ENCODE data around the gene MST1. TPM values are rescaled to one million over a fixed set of nuclear protein-coding genes. Genes with fewer than 3 reads are reported as not detected.

The MST1 gene
- total and polyA plus RNA-seq, 2 donors: 7.0 to 90.3 TPM

DNA sequence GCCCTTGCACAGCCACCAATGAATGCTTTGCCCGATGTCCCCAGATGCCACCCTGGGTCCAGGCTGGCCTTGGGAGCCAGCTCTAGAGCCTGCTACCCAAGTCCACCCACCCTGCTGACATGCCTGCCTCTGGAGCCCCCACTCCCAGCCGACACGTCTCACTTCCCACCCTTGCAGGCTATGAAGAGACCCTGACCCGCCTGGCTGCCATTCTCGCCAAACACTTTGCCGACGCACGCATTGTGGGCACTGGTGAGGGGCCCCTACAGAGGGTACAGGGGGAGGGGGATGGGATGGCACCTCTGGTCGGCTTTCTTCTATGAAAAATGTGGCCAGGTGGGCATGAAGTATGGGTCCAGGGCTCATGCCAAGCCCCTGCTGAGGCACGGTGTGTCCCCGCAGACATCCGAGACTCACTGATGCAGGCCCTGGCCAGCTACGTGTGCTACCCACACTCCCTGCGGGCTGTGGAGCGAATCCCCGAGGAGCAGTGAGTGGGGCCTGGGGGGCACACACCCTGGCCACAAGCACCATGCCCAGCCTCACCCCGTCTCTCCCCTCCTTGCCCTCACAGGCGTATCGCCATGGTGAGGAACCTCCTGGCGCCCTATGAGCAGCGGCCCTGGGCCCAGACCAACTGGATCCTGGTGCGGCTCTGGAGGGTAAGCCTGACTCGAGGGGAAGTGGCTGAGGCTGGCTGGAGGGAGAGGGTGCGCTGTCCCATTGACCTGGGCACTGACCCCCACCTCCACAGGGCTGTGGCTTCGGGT, 24.2 kb upstream of the MST1 start:
- no peak for DNase-seq (ENCODE audit: low read depth in 6 of 9, low spot score in 9 of 9)
- H3K36me3 ChIP-seq (ENCODE audit: control insufficient read depth in 2 of 2, insufficient read depth in 2 of 2, low read length in 1 of 2): peaks cover 11 to 22% of the 10 kb centered on the region in 2 donors
- H3K4me3 ChIP-seq (ENCODE audit: low read length in 2 of 2): no peak overlapping the region
- H3K4me1 ChIP-seq (ENCODE audit: control insufficient read depth in 2 of 2, insufficient read depth in 2 of 2, low read length in 2 of 2): peaks cover 22 to 40% of the 10 kb centered on the region in 2 donors
- H3K27me3 ChIP-seq (ENCODE audit: control insufficient read depth in 2 of 2, insufficient read depth in 1 of 2, low read length in 1 of 2): peaks cover 0 to 4% of the 10 kb centered on the region in 2 donors
- H3K27ac ChIP-seq (ENCODE audit: low read depth in 1 of 2, low read length in 1 of 2): peak overlapping the region in 1 of 2 donors; percentile 71
- WGBS: 95% methylated on average over 25 of the region's 25 CpGs
- no peaks in the 10 kb centered on the region for H3K9me3 ChIP-seq (ENCODE audit: control insufficient read depth in 2 of 2, insufficient read depth in 1 of 2, low read length in 1 of 2)

DNA sequence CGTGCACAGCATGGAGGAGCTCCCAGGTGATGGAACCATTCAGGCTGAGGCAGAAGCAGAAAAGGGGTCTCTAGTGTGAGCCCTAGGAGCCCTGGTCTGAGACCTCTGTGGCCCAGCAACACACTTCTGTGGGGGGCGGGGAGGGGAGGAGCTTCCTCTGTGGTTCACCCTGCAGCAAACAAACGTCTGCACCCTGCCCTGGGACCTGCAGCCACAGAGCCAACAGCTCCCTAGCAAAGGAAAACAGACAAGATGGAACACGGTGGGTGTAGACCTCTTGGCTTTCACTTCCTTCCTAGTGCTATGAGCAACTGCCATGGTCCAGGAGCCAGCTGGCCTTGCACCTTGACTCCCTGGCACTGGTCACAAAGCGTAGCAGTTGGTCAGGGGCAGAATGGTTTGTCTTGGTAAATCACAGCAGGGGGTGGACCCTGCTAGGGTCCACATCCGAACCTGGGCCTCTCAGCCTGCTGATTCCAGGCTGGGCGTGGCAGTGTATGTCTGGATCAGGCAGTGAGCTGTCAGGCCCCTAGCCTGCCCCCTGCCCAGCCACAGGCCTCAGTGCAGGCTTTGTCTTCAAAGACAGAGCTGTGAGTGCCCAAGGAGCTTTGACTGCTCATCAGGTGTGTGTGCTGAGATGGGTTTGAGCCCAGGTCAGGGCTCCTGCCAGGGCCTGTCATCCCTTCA, 23.5 kb upstream of the MST1 start:
- Histone ChIP-seq H3K27me3 (ENCODE audit: control insufficient read depth in 2 of 2, insufficient read depth in 1 of 2, low read length in 1 of 2) (no peaks in the 10 kb centered on the region), H3K4me3 (ENCODE audit: low read length in 2 of 2) (no peak overlapping the region), H3K4me1 (ENCODE audit: control insufficient read depth in 2 of 2, insufficient read depth in 2 of 2, low read length in 2 of 2) (peaks cover 18 to 37% of the 10 kb centered on the region in 2 donors), H3K9me3 (ENCODE audit: control insufficient read depth in 2 of 2, insufficient read depth in 1 of 2, low read length in 1 of 2) (no peaks in the 10 kb centered on the region), H3K27ac (ENCODE audit: low read depth in 1 of 2, low read length in 1 of 2) (peak overlapping the region; percentile 3 to 71), H3K36me3 (ENCODE audit: control insufficient read depth in 2 of 2, insufficient read depth in 2 of 2, low read length in 1 of 2) (peaks cover 16 to 24% of the 10 kb centered on the region in 2 donors)
- peak in 3 of 9 donors; percentile 53 to 67 (median 67) for DNase-seq (ENCODE audit: low read depth in 6 of 9, low spot score in 9 of 9)
- 27% methylated on average over 7 of the region's 7 CpGs for WGBS

DNA sequence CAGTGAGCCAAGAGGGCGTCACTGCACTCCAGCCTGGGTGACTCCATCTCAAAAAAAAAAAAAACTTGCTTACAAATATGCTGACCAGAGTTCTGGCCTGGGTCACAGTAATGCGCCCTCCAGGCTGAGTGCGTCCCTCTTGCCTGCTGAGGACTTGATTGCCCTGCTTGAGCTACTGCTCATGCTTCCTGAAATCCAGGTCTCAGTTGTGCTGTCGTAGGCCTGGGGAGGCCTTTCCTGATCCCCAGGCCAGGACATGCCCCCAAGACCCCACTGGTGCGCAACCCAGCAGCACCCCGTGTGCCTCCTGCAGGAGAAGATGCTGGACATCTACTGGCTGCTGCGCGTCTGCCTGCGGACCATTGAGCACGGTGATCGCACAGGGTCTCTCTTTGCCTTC, 22.9 kb upstream of the MST1 start:
- 86% methylated on average over 11 of the region's 11 CpGs for WGBS
- DNase-seq (ENCODE audit: low read depth in 6 of 9, low spot score in 9 of 9): no peak
- peaks cover 20 to 28% of the 10 kb centered on the region in 2 donors for H3K36me3 ChIP-seq (ENCODE audit: control insufficient read depth in 2 of 2, insufficient read depth in 2 of 2, low read length in 1 of 2)

DNA sequence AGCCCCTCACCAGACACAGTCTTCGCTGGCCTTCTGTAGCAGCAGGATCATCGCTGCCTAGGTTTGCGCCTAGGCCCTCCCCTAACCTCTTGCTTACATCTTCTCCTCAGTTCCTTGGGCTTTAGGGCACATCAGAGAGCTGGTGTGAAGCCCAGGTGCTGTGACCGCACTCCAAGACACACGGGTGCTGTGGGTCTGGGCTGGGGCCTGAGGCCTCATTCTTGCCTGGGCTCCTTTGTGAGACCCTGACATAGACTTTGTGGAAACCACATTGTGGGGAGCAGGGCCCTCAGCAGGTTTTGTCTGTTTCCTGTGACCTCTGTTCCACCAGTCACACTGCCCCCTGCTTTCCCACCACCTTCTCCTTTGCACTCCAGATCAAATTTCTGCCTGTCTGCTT, 22.2 kb upstream of the MST1 start:
- 13% methylated on average over 5 of the region's 5 CpGs for WGBS
- no peak overlapping the region for H3K4me3 ChIP-seq (ENCODE audit: low read length in 2 of 2)
- no peaks in the 10 kb centered on the region for H3K9me3 ChIP-seq (ENCODE audit: control insufficient read depth in 2 of 2, insufficient read depth in 1 of 2, low read length in 1 of 2)
- H3K36me3 ChIP-seq (ENCODE audit: control insufficient read depth in 2 of 2, insufficient read depth in 2 of 2, low read length in 1 of 2): peaks cover 26 to 29% of the 10 kb centered on the region in 2 donors
- peak in 1 of 9 donors; percentile 49 for DNase-seq (ENCODE audit: low read depth in 6 of 9, low spot score in 9 of 9)
- peak overlapping the region in 1 of 2 donors; percentile 36 for H3K27ac ChIP-seq (ENCODE audit: low read depth in 1 of 2, low read length in 1 of 2)
- peaks cover 18 to 33% of the 10 kb centered on the region in 2 donors for H3K4me1 ChIP-seq (ENCODE audit: control insufficient read depth in 2 of 2, insufficient read depth in 2 of 2, low read length in 2 of 2)
- H3K27me3 ChIP-seq (ENCODE audit: control insufficient read depth in 2 of 2, insufficient read depth in 1 of 2, low read length in 1 of 2): no peaks in the 10 kb centered on the region

More for the DNA sequence above, 22.9 kb upstream of the MST1 start:
- Histone ChIP-seq H3K27ac (ENCODE audit: low read depth in 1 of 2, low read length in 1 of 2) (peak overlapping the region; percentile 3 to 71), H3K27me3 (ENCODE audit: control insufficient read depth in 2 of 2, insufficient read depth in 1 of 2, low read length in 1 of 2) (no peaks in the 10 kb centered on the region), H3K4me3 (ENCODE audit: low read length in 2 of 2) (no peak overlapping the region), H3K9me3 (ENCODE audit: control insufficient read depth in 2 of 2, insufficient read depth in 1 of 2, low read length in 1 of 2) (no peaks in the 10 kb centered on the region), H3K4me1 (ENCODE audit: control insufficient read depth in 2 of 2, insufficient read depth in 2 of 2, low read length in 2 of 2) (peaks cover 18 to 33% of the 10 kb centered on the region in 2 donors)

DNA sequence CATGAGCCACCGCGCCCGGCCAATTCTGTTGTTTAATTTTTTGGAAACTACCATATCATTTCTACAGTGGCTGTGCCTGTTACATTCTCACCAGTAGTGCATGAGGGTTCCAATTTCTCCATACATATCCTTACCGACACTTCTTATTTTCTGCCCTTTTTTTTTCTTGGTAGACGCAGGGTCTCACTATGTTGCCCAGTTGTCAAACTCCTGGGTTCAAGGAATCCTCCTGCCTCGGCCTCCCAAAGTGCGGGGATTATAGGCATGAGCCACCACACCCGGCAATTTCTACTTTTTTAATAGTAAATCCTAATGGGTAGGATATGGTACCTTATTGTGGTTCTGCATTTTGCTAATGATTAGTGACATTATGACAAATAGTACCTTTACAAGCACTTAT, 20.6 kb upstream of the MST1 start:
- H3K36me3 ChIP-seq (ENCODE audit: control insufficient read depth in 2 of 2, insufficient read depth in 2 of 2, low read length in 1 of 2): peaks cover 30 to 32% of the 10 kb centered on the region in 2 donors
- no peak overlapping the region for H3K4me3 ChIP-seq (ENCODE audit: low read length in 2 of 2)
- 92% methylated on average over 8 of the region's 8 CpGs for WGBS
- DNase-seq (ENCODE audit: low read depth in 6 of 9, low spot score in 9 of 9): no peak
- peaks cover 18 to 33% of the 10 kb centered on the region in 2 donors for H3K4me1 ChIP-seq (ENCODE audit: control insufficient read depth in 2 of 2, insufficient read depth in 2 of 2, low read length in 2 of 2)
- H3K27ac ChIP-seq (ENCODE audit: low read depth in 1 of 2, low read length in 1 of 2): no peak overlapping the region
- no peaks in the 10 kb centered on the region for H3K9me3 ChIP-seq (ENCODE audit: control insufficient read depth in 2 of 2, insufficient read depth in 1 of 2, low read length in 1 of 2)
- no peaks in the 10 kb centered on the region for H3K27me3 ChIP-seq (ENCODE audit: control insufficient read depth in 2 of 2, insufficient read depth in 1 of 2, low read length in 1 of 2)

DNA sequence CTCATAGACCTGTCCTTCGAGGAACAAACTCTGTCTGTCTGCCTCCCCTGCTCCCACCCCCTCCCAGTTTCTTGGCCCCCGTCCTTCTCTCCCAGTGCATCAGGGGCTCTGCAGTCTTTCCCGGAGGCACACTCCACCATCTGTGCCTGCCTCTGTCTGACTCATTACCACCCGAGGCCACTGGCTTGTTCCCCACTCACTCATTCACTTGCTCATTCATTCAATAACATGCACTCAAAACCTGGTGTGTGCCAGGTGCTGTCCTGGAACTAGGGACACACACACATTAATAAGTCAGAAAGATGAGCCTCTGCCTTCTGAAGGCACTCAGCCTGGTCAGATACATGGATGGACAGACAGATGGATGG, 17.8 kb upstream of the MST1 start:
- peaks cover 10 to 14% of the 10 kb centered on the region in 2 donors for H3K4me1 ChIP-seq (ENCODE audit: control insufficient read depth in 2 of 2, insufficient read depth in 2 of 2, low read length in 2 of 2)
- H3K9me3 ChIP-seq (ENCODE audit: control insufficient read depth in 2 of 2, insufficient read depth in 1 of 2, low read length in 1 of 2): peaks cover 0 to under 1% of the 10 kb centered on the region in 2 donors
- DNase-seq (ENCODE audit: low read depth in 6 of 9, low spot score in 9 of 9): no peak
- H3K36me3 ChIP-seq (ENCODE audit: control insufficient read depth in 2 of 2, insufficient read depth in 2 of 2, low read length in 1 of 2): peaks cover 35 to 48% of the 10 kb centered on the region in 2 donors
- H3K4me3 ChIP-seq (ENCODE audit: low read length in 2 of 2): no peak overlapping the region
- no peak overlapping the region for H3K27ac ChIP-seq (ENCODE audit: low read depth in 1 of 2, low read length in 1 of 2)
- H3K27me3 ChIP-seq (ENCODE audit: control insufficient read depth in 2 of 2, insufficient read depth in 1 of 2, low read length in 1 of 2): no peaks in the 10 kb centered on the region
- 93% methylated on average over 4 of the region's 4 CpGs for WGBS

DNA sequence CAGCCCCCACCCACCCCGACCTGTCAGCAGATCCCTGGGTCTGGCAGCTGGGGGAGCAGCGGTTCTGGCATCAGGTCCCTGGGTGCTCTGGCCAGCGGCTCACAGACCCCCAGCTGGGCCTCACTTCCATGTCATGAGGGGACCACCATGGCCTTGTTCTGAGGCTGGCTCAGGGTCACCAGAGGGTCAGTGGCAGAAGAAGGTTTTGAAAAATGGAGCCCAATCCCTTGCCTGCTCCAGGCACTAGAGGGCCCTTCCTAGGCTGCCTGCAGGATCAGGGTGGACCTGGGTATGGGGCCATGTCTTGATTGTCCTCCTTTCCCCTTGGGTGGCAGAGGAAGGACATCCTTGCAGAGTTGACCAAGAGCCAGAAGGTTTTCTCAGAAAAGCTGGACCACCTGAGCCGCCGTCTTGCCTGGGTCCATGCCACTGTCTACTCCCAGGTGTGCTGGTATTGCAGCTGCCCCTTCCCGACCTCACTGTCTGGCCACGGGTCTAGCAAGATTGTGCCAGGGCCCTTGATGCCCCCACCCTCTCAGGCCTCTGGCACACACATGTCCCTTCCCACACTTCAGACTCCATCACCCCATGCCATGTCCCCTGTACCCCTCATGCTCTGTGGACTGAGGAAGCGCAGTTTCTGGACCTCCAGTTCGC, 17.3 kb upstream of the MST1 start:
- Histone ChIP-seq H3K4me3 (ENCODE audit: low read length in 2 of 2) (no peak overlapping the region), H3K36me3 (ENCODE audit: control insufficient read depth in 2 of 2, insufficient read depth in 2 of 2, low read length in 1 of 2) (peaks cover 37 to 53% of the 10 kb centered on the region in 2 donors), H3K27ac (ENCODE audit: low read depth in 1 of 2, low read length in 1 of 2) (no peak overlapping the region), H3K9me3 (ENCODE audit: control insufficient read depth in 2 of 2, insufficient read depth in 1 of 2, low read length in 1 of 2) (peaks cover 0 to 4% of the 10 kb centered on the region in 2 donors), H3K4me1 (ENCODE audit: control insufficient read depth in 2 of 2, insufficient read depth in 2 of 2, low read length in 2 of 2) (peaks cover 6 to 9% of the 10 kb centered on the region in 2 donors), H3K27me3 (ENCODE audit: control insufficient read depth in 2 of 2, insufficient read depth in 1 of 2, low read length in 1 of 2) (no peaks in the 10 kb centered on the region)
- WGBS: 96% methylated on average over 9 of the region's 9 CpGs
- no peak for DNase-seq (ENCODE audit: low read depth in 6 of 9, low spot score in 9 of 9)

DNA sequence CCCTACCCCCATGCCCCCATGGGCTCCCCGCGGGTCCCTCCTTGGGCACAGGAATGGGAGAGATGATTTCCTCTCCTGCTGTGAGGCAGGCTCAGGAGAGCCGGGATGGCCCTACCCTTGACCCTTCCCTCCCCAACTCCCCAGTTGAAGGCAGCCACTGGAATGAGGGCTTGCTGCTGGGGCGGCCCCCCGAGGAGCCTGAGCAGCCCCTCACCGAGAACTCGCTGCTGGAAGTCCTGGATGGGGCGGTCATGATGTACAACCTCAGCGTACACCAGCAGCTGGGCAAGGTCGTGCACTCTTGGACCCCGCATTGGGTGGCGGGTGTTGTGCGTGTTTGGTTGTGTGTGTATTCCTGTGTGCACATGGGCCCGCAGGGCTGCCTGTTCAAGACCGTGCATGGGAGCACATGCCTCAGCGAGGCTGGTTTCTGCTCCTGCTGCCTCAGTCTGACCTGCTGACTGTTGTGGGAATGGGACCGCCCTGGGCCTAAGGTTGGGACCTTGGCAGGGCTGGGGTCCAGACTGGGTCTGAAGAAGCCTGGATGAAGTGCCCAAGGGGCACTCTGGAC, 16.2 kb upstream of the MST1 start:
- WGBS: 98% methylated on average over 17 of the region's 17 CpGs
- Histone ChIP-seq H3K9me3 (ENCODE audit: control insufficient read depth in 2 of 2, insufficient read depth in 1 of 2, low read length in 1 of 2) (peaks cover 0 to 4% of the 10 kb centered on the region in 2 donors), H3K4me3 (ENCODE audit: low read length in 2 of 2) (no peak overlapping the region), H3K27me3 (ENCODE audit: control insufficient read depth in 2 of 2, insufficient read depth in 1 of 2, low read length in 1 of 2) (no peaks in the 10 kb centered on the region), H3K27ac (ENCODE audit: low read depth in 1 of 2, low read length in 1 of 2) (no peak overlapping the region), H3K36me3 (ENCODE audit: control insufficient read depth in 2 of 2, insufficient read depth in 2 of 2, low read length in 1 of 2) (peaks cover 48 to 62% of the 10 kb centered on the region in 2 donors), H3K4me1 (ENCODE audit: control insufficient read depth in 2 of 2, insufficient read depth in 2 of 2, low read length in 2 of 2) (no peaks in the 10 kb centered on the region)
- DNase-seq (ENCODE audit: low read depth in 6 of 9, low spot score in 9 of 9): no peak
